Kidney tubule cell (primary cell): Measurements from ENCODE around the gene DUT.
A peak's percentile ranks its signal among the peaks of the same experiment; 100 is the strongest.
"Not testable (repeated sequence)": the region's sequence is repeated elsewhere in the genome, so short reads cannot be mapped to it uniquely, and the experiment has no call there.

Experiments used
- DNase-seq: peaks from one replicate; pipeline ENCODE4 v3.0.0-alpha.2; 2018; ENCODE audit warnings: low spot score

Gene DUT

DNA sequence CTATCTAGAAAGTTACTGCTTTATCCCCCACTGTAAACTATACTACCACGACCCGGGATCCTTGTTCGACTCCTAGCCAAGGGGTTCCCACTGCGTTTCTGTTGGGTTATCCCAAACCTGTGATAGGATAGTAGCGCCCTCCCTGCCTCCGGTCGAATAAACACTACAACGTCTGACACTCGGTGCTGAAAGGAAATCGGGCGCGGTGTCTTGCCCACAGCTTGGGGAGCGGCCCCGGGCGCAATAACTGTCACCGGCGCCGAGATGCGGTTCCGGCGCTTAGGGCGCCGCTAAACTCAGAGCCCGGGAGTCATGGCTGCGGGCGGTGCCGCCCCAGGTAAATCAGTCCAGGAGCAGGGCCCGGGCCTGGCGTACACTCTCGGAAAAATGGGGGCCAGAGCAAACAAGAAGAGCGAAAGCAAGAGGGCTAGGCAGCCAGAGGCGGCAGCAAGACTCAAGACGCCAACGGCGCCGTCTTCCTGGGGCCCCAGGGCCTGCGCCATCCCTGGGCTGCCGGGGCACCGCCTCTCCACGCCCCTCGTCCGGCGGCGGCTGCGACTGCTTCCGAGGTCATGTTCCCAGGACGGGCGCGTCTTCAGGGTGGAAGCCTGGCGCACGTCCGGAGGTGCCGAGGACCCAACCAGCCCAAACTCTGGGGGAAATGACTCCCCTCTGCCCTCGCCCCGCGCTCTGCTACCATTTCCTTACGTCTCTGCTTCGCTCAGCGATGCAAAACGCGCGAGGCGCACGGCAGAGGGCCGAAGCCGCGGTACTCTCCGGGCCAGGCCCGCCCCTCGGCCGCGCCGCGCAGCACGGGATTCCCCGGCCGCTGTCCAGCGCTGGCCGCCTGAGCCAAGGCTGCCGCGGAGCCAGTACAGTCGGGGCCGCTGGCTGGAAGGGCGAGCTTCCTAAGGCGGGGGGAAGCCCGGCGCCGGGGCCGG, at the start of gene DUT:
TSS of gene DUT (plus strand) at position 575 of the 941 bp plus-strand sequence. CDS start at position 662, 87 bp downstream.
- DNase-seq = peak; percentile 87

GRCh38 chr15:48281674-48282073, 49.6 kb upstream of the DUT start:
- DNase-seq = no peak

- no peak for DNase-seq
Observed at GRCh38 chr15:48282216-48282615, 49.0 kb upstream of the DUT start.

DNA sequence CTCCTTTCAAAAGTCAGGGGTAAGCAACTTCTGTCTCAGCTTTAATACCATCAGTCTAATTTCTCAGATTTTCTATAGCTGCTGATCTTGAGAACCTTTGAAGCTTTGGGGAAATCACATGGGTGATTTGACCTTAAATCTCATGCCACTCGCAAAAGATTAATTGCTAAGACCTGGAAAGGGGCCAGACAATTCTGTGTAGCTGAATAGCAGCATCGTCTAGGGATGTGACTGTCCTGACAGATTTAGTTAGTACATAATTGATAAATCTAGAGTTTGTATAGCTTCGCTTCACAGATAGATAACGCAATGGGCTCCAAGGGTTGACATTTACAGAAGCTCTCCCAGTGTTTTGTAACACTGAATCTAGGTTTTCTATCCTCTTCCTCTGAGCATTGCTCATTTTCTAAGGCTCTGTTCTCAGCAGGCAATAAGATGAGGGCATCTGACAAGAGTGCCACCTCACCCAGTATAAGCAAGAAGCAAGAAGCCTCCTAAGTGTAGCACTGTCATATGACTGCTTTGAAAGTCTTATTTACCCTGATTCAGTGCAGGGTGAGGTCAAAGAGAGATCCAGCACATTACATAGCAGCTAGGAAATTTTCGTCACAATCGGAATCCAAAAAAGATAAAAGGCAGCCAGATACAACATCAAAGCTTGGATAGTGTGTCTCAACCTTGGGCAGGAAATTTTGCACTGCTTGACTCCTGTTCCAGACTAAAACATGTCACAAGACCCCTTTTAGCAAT, 47.7 kb upstream of the DUT start:
- no peak for DNase-seq

DNA sequence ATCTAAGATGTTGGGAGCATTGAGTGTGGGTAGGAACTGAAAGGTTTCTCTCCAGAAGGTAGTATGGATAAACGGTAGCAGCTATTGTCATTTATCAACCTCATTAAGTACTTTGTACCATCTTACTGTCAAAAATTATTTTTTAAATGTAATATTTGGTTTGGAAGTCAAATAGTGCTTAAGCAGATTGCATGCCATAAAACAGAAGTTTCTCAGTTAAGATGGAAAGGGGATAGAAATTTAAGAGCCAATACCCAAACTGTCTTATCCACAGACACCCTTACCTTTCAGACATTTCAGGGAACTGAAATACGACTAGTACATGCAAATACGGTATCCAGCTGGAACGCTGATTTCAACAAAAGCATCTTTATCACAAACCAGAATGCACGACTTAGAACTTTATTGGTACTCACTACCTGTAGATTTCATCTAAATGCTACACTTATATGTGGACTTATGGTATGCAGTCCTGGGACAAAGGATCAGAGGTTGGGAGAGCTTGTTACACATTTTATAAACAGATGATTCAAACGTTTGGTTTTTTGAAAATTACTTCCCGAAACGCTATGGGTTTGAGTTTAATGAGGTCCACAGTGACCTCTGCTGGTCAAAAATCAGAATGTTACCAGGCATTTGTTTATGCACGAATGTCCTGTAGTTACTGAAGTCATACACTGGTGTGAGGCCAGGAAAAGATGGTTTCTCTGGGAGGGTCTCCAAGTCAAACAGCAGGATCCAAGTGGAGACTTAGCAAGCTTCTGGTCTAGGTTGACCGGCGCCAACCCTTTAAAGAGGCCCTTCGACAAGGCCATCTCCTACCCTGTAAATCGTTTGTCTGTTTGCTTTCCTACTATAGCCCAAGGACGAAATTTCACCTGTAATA, 45.7 kb upstream of the DUT start:
- peak; percentile 84 for DNase-seq

GRCh38 chr15:48289628-48290027, 41.6 kb upstream of the DUT start:
- no peak for DNase-seq

DNA sequence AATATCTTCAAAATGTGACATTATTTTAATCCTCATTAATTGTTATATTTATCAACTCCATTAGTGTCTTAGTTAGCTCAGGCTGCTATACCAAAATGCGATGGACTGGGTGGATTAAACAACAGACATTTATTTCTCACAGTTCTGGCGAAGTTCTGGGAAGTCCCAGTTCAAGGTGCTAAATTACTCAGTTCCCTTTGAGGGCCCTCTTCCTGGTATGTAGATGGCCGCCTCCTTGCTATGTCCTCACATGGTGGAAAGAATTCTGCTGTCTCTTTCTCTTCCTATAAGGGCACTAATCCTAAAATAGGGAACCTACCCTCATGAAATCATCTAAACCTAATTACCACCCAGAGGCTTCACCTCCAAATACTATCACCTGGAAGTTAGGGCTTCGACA, 38.8 kb upstream of the DUT start:
- DNase-seq = no peak

- DNase-seq = no peak
Observed at GRCh38 chr15:48297668-48298067, 33.6 kb upstream of the DUT start.

GRCh38 chr15:48298914-48299313, 32.3 kb upstream of the DUT start:
- DNase-seq = no peak

DNA sequence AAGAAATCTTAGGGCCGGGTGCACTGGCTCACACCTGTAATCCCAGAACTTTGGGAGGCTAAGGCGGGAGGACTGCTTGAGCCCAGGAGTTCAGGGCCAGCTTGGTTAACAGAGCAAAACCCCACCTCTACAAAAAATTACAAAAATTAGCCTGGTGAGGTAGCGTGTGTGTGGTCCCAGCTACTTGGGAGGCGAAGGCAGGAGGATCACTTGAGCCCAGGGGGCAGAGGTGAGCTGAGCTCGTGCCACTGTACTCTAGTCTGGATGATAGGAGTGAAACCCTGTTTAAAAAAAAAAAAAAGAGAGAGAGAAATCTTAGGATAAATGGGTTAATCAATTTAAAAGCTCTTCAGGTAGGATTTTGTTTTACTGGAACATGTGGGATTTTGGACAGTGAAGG, 31.2 kb upstream of the DUT start:
- no peak for DNase-seq

GRCh38 chr15:48304398-48304797, 26.8 kb upstream of the DUT start:
- DNase-seq = no peak

DNA sequence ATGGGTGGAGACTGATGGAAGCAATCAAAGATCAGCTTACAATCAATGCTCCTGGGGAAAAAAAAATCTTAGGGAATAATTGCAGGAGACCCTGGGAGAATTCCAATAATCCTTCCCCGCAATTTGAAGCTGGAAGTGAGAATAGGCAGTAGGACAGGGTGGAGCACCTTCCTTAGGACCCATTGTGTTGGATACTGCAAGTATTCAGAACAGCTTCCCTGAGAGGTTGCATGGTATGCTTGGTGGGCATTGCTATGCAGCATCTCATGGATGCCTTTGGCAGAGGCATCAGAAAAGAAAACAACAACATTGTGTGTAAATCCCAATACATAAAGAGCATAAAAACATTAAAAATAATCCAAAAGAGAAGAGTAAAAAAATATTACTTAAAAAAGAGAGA, 24.6 kb upstream of the DUT start:
- DNase-seq = no peak

DNA sequence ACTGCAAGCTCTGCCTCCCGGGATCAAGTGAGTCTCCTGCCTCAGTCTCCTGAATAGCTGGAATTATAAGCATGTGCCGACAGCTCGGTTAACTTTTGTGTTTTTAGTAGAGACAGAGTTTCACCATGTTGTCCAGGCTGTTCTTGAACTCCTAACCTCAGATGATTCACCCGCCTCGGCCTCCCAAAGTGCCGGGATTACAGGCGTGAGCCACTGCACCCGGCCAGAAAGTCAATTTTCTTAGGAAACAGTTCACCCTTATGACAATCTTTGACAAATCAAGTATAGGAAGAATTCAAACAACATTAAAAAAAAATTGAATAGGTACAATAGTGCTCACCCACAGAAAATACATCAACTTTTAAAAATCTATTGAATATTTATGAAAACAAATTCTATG, 23.6 kb upstream of the DUT start:
- DNase-seq = no peak

DNA sequence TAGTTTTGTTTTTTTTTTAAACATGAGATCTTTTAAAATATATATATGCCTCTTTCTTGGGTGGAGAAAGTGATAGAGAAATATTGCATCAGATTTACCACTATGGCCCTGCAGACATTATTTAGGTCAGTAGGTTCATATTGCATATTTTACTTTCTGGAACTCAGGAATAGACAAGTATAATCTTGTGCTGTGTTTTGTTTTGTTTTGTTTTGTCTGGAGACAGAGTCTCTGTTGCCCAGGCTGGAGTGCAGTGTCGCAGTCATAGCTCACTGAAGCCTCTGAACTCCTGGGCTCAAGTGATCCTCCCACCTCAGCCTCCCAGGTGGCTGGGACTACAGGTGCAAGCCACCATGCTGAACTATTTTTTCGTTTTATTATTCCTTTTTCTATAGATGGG, 21.5 kb upstream of the DUT start:
- DNase-seq = no peak

DNA sequence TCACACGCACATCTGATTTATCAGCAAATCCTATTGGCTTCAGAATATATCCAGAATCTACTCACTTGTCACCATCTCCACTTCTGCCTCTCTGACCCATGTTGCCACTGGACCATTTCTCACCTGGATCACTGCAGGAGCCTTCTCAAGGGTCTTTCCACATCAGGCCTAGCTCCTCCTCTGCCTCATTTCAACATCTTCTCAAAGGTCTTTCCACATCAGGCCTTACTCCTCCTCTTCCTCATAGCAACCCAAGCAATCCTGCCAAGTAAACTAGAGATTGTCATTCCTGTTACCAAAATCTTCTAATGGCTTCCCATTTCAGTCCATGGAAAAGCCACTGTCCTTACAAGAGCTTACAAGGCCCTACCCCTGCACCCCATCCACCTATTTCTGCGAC, 18.0 kb upstream of the DUT start:
- DNase-seq = no peak

- DNase-seq = no peak
Observed at GRCh38 chr15:48315041-48315440, 16.2 kb upstream of the DUT start.

- no peak for DNase-seq
Observed at GRCh38 chr15:48317221-48317620, 14.0 kb upstream of the DUT start.

DNA sequence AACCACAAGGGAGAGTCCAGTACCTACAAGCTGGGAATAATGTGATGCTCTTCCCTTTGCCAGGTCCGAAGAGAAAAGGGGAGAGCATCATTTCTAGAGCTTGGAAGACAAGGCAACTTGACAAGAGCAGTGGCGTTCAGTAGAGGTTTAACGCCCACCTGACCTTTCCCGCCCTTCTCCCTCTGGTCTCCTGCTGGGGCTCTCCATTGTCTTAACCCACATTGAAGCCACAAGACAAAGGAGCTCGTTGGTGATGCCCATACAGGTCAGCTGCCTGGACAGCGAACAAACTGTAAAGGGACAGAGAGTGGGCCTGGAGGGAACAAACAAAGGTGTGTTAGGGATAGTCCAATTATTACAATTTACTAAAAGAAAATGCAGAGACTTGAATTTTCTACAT, 13.1 kb upstream of the DUT start:
- DNase-seq = no peak

DNA sequence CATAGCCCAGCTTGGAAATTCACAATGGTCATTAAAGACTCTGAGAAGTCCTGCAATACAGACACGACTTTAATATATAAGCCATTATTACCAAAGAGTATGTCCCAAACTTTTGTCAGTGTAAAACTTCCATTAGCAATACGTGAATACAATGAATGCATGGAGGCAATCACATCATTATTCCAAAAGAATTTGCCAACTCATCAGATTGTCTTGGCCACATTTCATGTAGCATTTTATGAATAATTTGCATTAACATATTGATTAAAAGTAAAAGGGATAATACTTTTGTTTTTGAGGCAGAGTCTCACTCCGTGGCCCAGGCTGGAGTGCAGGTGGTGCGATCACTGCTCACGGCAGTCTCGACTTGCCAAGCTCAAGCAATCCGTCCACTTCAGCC, 7.9 kb upstream of the DUT start:
- no peak for DNase-seq

DNA sequence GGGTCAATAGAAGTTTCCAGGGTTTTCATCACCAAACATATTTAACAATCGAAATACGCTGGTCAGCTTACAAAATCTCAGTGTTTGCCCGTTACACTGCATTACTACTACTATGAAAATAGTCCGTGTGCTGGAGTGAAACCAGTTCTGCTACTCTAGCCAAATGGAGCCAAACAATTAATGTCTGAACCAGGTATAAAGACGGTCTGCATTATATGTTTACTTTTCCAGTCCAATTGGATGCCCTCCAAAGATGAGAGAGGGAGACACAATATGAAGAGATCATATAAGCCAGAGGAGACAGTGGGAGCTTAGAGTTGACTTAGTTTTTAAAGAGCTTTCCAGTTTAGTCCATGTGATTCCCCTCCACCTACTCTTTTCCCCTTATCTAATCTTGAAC, 6.3 kb upstream of the DUT start:
- no peak for DNase-seq

DNA sequence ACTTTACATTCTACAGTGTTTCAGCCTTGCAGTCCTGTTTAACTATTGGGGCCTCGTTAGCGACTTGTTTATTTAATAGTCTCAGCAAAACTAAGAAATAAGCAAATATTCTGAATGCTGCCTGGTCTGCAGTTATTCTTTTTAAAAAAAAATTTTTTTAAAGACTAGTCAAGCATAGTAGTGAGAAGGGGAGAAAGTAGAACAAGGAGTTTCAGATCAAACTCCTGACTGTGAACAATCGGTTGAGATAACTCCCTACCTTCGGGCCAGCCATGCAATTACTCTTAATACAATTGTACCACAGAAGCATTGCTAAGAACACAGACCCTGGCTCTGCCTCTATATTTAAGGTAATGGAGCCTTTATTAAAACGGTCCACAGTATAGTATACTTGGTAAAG, 5.8 kb upstream of the DUT start:
- no peak for DNase-seq

DNA sequence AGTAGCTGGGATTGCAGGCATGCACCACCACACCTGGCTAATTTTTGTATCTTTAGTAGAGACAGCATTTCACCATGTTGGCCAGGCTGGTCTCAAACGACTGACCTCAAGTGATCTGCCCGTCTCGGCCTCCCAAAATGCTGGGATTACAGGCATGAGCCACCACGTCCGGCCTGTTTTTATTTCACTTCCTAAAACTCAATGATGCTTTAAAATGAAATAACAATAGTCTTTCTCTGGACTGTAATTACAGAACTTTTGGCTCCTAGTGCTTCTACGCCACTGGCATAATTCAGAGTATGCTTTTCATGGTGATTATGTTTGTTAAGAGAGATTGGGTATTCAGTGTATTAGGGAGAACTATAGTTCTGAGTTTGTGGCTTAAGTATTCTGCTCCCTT, 5.0 kb upstream of the DUT start:
- DNase-seq = not testable (repeated sequence)
